MCF 10A (cell line): Measurements from ENCODE around the gene CASP1. TPM values are rescaled to one million over a fixed set of nuclear protein-coding genes. Genes with fewer than 3 reads are reported as not detected.
A peak's percentile ranks its signal among the peaks of the same experiment; 100 is the strongest.
"Not testable (repeated sequence)": the region's sequence is repeated elsewhere in the genome, so short reads cannot be mapped to it uniquely, and the experiment has no call there.

Source experiments
- Bru-seq: library from RNA; stranded (reverse); fragments of 400-500 nt; gene quantifications from one replicate; lab custom pipeline; 2021; lab: Mats Ljungman, UMichigan
- BruChase-seq, 2 experiments: library from RNA; stranded (reverse); fragments of 400-500 nt; gene quantifications; one replicate each; lab custom pipeline; 2021; lab: Mats Ljungman, UMichigan
- BruUV-seq: library from RNA; stranded (reverse); fragments of 400-500 nt; replicated peaks from 2 replicates; lab custom pipeline; 2021; lab: Mats Ljungman, UMichigan
- CTCF ChIA-PET: fragments of 300-600 bp; sonication (Branson Sonifier 250); formaldehyde crosslinking; extraction: SDS; loops from one replicate; lab custom pipeline; 2021; ENCODE audit warnings: antibody characterized with exemption, inconsistent platforms; lab: Yijun Ruan, JAX
- POLR2A ChIA-PET: fragments of 300-600, 350-650 bp; sonication (Branson Sonifier 250); formaldehyde crosslinking; extraction: SDS; loops from one replicate; lab custom pipeline; 2020; ENCODE audit warnings: antibody characterized with exemption, inconsistent platforms; lab: Yijun Ruan, JAX
- DNase-seq: peaks from one replicate; pipeline ENCODE4 v3.0.0-alpha.2; 2018; ENCODE audit not compliant: unreplicated experiment
- H3K27ac Mint-ChIP-seq: one replicate; pipeline ENCODE4 v1.8.0; 2022; ENCODE audit warnings: mild to moderate bottlenecking, low read depth, mixed read lengths; ENCODE audit not compliant: unreplicated experiment
- H3K27me3 Mint-ChIP-seq: one replicate; pipeline ENCODE4 v1.8.0; 2022; ENCODE audit warnings: mixed read lengths; ENCODE audit not compliant: insufficient read depth, unreplicated experiment
- H3K36me3 Mint-ChIP-seq: one replicate; pipeline ENCODE4 v1.8.0; 2022; ENCODE audit warnings: mild to moderate bottlenecking, moderate library complexity, mixed read lengths; ENCODE audit not compliant: insufficient read depth, unreplicated experiment
- H3K4me1 Mint-ChIP-seq: one replicate; pipeline ENCODE4 v1.8.0; 2022; ENCODE audit warnings: mixed read lengths; ENCODE audit not compliant: insufficient read depth, unreplicated experiment
- H3K4me3 Mint-ChIP-seq: one replicate; pipeline ENCODE4 v1.8.0; 2022; ENCODE audit warnings: mild to moderate bottlenecking, moderate library complexity, mixed read lengths; ENCODE audit not compliant: unreplicated experiment
- H3K9me3 Mint-ChIP-seq: one replicate; pipeline ENCODE4 v1.8.0; 2022; ENCODE audit warnings: mixed read lengths; ENCODE audit not compliant: unreplicated experiment
- CTCF ChIP-seq: fragments of 200-600 bp; IDR thresholded peaks from one replicate; pipeline ENCODE4 v1.8.0; 2022; ENCODE audit warnings: antibody characterized with exemption, mild to moderate bottlenecking; ENCODE audit not compliant: unreplicated experiment
- intact Hi-C: fragments of 100-400 bp; cut with micrococcal nuclease; formaldehyde crosslinking; loops from 2 replicates; pipeline ENCODE4 v1.14.1; 2022
- long read RNA-seq: library from polyadenylated mRNA; stranded (forward); transcript quantifications from one replicate; pipeline ENCODE4 v2.0.0, GENCODE V29; 2022
- total RNA-seq: library from RNA; stranded (reverse); gene quantifications from 2 replicates; pipeline ENCODE4 v1.2.3, GENCODE V29; 2022

CASP1 gene
- 27.2 and 34.4 TPM in 2 replicates for total RNA-seq
- Bru-seq, nascent RNA, result percentile 77 among the genes with signal in this experiment
- percentile 77 among the genes with signal in this experiment for BruChase-seq, experiment 1, labeled RNA remaining after a 6-hour chase
- BruChase-seq, experiment 2, labeled RNA remaining after a 2-hour chase, result percentile 69 among the genes with signal in this experiment
- long read RNA-seq, transcript CASP1-215 (9 exons, 2,001 nt), result minor isoform, 9 of 54 reads
- long read RNA-seq, transcript CASP1-202 (10 exons, 1,477 nt), result major isoform, 20 of 54 reads
- long read RNA-seq, partial matches to known transcripts, result 10 of 54 reads
- long read RNA-seq, other reads (novel, unspliced or antisense), result 13 of 54 reads

GRCh38 chr11:105034813-105035620 lies at the start of gene CASP1:
TSS of gene CASP1 (minus strand) at chr11:105035144. CDS start at chr11:105035113, 31 bp downstream.
- no peak for TF ChIP-seq CTCF
- no peaks in the 10 kb centered on the region for H3K27me3 Mint-ChIP-seq
- CTCF ChIA-PET, result interaction anchor here (0.6 to 0.8 kb wide), 2 partner anchors 113 to 770 kb away, joined by 3 read pairs; no protein-coding TSS in a partner anchor
- POLR2A ChIA-PET, result interaction anchor here (0.7 to 1.4 kb wide), 6 partner anchors 9 to 190 kb away, joined by 3 to 11 read pairs (median 4); partner anchors contain the start of genes CARD16 and CASP4
- H3K4me1 Mint-ChIP-seq, result peaks cover 31% of the 10 kb centered on the region
- no TSS peak for BruUV-seq
- intact Hi-C loops, result no loop called here
- H3K27ac Mint-ChIP-seq, result peak within 1 kb of the TSS; percentile 90
- no peaks in the 10 kb centered on the region for H3K36me3 Mint-ChIP-seq
- peak within 1 kb of the TSS; percentile 90 for H3K4me3 Mint-ChIP-seq
- peak; percentile 91 for DNase-seq
- no peaks in the 10 kb centered on the region for H3K9me3 Mint-ChIP-seq

- TF ChIP-seq CTCF, result no peak
- H3K4me3 Mint-ChIP-seq, result no peak overlapping the region
- no peaks in the 10 kb centered on the region for H3K36me3 Mint-ChIP-seq
- no peak for DNase-seq
- H3K4me1 Mint-ChIP-seq, result peaks cover 23% of the 10 kb centered on the region
- H3K9me3 Mint-ChIP-seq, result no peaks in the 10 kb centered on the region
- ChIA-PET CTCF (interaction anchor here (0.6 to 1.2 kb wide), 2 partner anchors 12 to 496 kb away, joined by 3 to 4 read pairs; no protein-coding TSS in a partner anchor), POLR2A (no interaction called here)
- H3K27me3 Mint-ChIP-seq, result no peaks in the 10 kb centered on the region
- intact Hi-C loops, result no loop called here
- no TSS peak for BruUV-seq
- no peak overlapping the region for H3K27ac Mint-ChIP-seq
These were observed 46.6 kb upstream of the CASP1 start for GRCh38 chr11:105081412-105082150.

GRCh38 chr11:105080171-105080906 lies 45.4 kb upstream of the CASP1 start:
- H3K27me3 Mint-ChIP-seq, DNase-seq, H3K9me3 Mint-ChIP-seq, H3K27ac Mint-ChIP-seq, intact Hi-C loops, BruUV-seq, POLR2A ChIA-PET, H3K36me3 Mint-ChIP-seq, H3K4me3 Mint-ChIP-seq, CTCF ChIA-PET: not testable (repeated sequence)
- peaks cover 23% of the 10 kb centered on the region for H3K4me1 Mint-ChIP-seq

- ChIA-PET POLR2A (interaction anchor here (1.6 to 1.8 kb wide), 2 partner anchors 32 to 35 kb away, joined by 5 to 6 read pairs; no protein-coding TSS in a partner anchor), CTCF (interaction anchor here (0.6 kb wide), 1 partner anchor 1054 kb away, joined by 3 read pairs; no protein-coding TSS in a partner anchor)
- TF ChIP-seq CTCF, result no peak
- Mint-ChIP-seq H3K4me1 (peaks cover 23% of the 10 kb centered on the region), H3K9me3 (no peaks in the 10 kb centered on the region), H3K27ac (no peak overlapping the region), H3K36me3 (no peaks in the 10 kb centered on the region), H3K4me3 (no peak overlapping the region), H3K27me3 (no peaks in the 10 kb centered on the region)
- intact Hi-C loops, result no loop called here
- BruUV-seq, result no TSS peak
- no peak for DNase-seq
These were observed 43.3 kb upstream of the CASP1 start for GRCh38 chr11:105078283-105078682.

- CTCF ChIA-PET, result interaction anchor here (0.7 kb wide), 1 partner anchor 109 kb away, joined by 3 read pairs; no protein-coding TSS in a partner anchor
These were observed 42.3 kb upstream of the CASP1 start for GRCh38 chr11:105077141-105077790.

More at GRCh38 chr11:105077141-105077790, 42.3 kb upstream of the CASP1 start:
- not testable (repeated sequence) for H3K27me3 Mint-ChIP-seq, H3K9me3 Mint-ChIP-seq, H3K36me3 Mint-ChIP-seq, H3K4me3 Mint-ChIP-seq, BruUV-seq
- POLR2A ChIA-PET, result interaction anchor here (0.5 to 1.8 kb wide), 3 partner anchors 34 to 159 kb away, joined by 3 to 6 read pairs (median 4); no protein-coding TSS in a partner anchor
- Mint-ChIP-seq H3K27ac (peak overlapping the region; percentile 36), H3K4me1 (peaks cover 23% of the 10 kb centered on the region)
- intact Hi-C loops, result loop anchor here (1.0 kb wide), 1 partner anchor 31 kb away; no protein-coding TSS in a partner anchor
- DNase-seq, result peak; percentile 32
